Measurements from ENCODE around the gene TMC8.
"Not testable (repeated sequence)": the region's sequence is repeated elsewhere in the genome, so short reads cannot be mapped to it uniquely, and the experiment has no call there.

DNA sequence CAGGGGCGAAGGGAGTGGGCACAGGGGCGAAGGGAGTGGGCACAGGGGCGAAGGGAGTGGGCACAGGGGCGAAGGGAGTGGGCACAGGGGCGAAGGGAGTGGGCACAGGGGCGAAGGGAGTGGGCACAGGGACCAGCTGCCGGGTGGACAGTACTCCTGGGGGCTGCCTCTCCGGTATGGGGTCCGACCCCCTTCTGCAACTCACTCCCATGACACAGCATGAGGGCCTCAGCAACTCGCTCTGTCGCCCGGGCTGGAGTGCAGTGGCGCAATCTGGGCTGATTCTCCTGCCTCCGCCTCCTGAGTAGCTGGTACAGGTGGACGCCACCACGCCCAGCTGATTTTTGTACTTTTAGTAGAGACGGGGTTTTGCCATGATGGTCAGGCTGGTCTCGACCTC, 14.8 kb upstream of the TMC8 start:
- TF ChIP-seq POLR2A (IDR thresholded peaks at IDR 0.05; ENCODE audit: low read depth, low read length); POLR2AphosphoS5 (IDR thresholded peaks at IDR 0.05; ENCODE audit: low read depth, low read length); TAF1 (IDR thresholded peaks at IDR 0.05; ENCODE audit: low read depth, low read length); SPI1 (IDR thresholded peaks at IDR 0.05; ENCODE audit: low read depth, low read length); PAX5 (IDR thresholded peaks at IDR 0.05; ENCODE audit: insufficient read depth, low read length, severe bottlenecking); POU2F2 (IDR thresholded peaks at IDR 0.05; ENCODE audit: low read depth, low read length): not testable (repeated sequence)

Data from GM12891 (cell line).